Activated CD8-positive, alpha-beta T cell treated with anti-CD3 and anti-CD28 coated beads for 36 hours (primary cell): ENCODE measurements around the gene MAVS. TPM values are rescaled to one million over a fixed set of nuclear protein-coding genes. Genes with fewer than 3 reads are reported as not detected.
"Not testable (repeated sequence)": the region's sequence is repeated elsewhere in the genome, so short reads cannot be mapped to it uniquely, and the experiment has no call there.

Experiments
- ATAC-seq: fragments of 200-7000 bp; cut with Tn5 transposase; one replicate; pipeline ENCODE4 v1.10.0; 2021; ENCODE audit warnings: mild to moderate bottlenecking, moderate library complexity
- CTCF ChIA-PET: fragments of 350-600 bp; sonication (Branson Sonifier 250); formaldehyde crosslinking; loops from one replicate; lab custom pipeline; 2021; ENCODE audit warnings: antibody characterized with exemption; lab: Charles Lee
- POLR2A ChIA-PET: fragments of 350-600 bp; sonication (Branson Sonifier 250); formaldehyde crosslinking; loops from one replicate; lab custom pipeline; 2021; ENCODE audit warnings: antibody characterized with exemption; lab: Charles Lee
- DNase-seq: peaks from one replicate; pipeline ENCODE4 v3.0.0-alpha.2; 2020
- H3K27ac Mint-ChIP-seq: one replicate; pipeline ENCODE4 v1.8.0; 2021; ENCODE audit warnings: mild to moderate bottlenecking, mixed read lengths
- H3K27me3 Mint-ChIP-seq: one replicate; pipeline ENCODE4 v1.8.0; 2021; ENCODE audit warnings: mixed read lengths
- H3K36me3 Mint-ChIP-seq: one replicate; pipeline ENCODE4 v1.8.0; 2021; ENCODE audit warnings: low read depth, mixed read lengths
- H3K4me1 Mint-ChIP-seq: one replicate; pipeline ENCODE4 v1.8.0; 2021; ENCODE audit warnings: low read depth, mixed read lengths
- H3K4me3 Mint-ChIP-seq: one replicate; pipeline ENCODE4 v1.8.0; 2021; ENCODE audit warnings: mild to moderate bottlenecking, moderate library complexity, mixed read lengths
- H3K9me3 Mint-ChIP-seq: one replicate; pipeline ENCODE4 v1.8.0; 2021; ENCODE audit warnings: mixed read lengths
- CTCF ChIP-seq: fragments of 200-600 bp; IDR thresholded peaks from one replicate; pipeline ENCODE4 v1.8.0; 2022; ENCODE audit warnings: antibody characterized with exemption, mild to moderate bottlenecking
- intact Hi-C: fragments of 100-400 bp; cut with micrococcal nuclease; formaldehyde crosslinking; loops from one replicate; pipeline ENCODE4 v1.10.0; 2022
- total RNA-seq, 2 experiments: library from RNA; stranded (reverse); gene quantifications; one replicate each; pipeline ENCODE4 v1.2.3, GENCODE V29; 2021

The MAVS gene
- total RNA-seq, 2 experiments from 2014 or later = 17.0 to 17.5 TPM

GRCh38 chr20:3902446-3902845, 55.8 kb downstream of the MAVS start:
- Mint-ChIP-seq H3K4me1 (peaks cover 68% of the 10 kb centered on the region), H3K4me3 (no peak overlapping the region), H3K9me3 (no peaks in the 10 kb centered on the region), H3K36me3 (peaks cover 17% of the 10 kb centered on the region), H3K27me3 (no peaks in the 10 kb centered on the region), H3K27ac (no peak overlapping the region)
- CTCF ChIA-PET = no interaction called here
- no peak for TF ChIP-seq CTCF
- no peak for DNase-seq
- intact Hi-C loops = no loop called here
- POLR2A ChIA-PET = interaction anchor here (0.5 kb wide), 1 partner anchor 91 kb away, joined by 3 read pairs; no protein-coding TSS in a partner anchor
- ATAC-seq = no peak

GRCh38 chr20:3904224-3904623, 57.6 kb downstream of the MAVS start:
- no peaks in the 10 kb centered on the region for H3K9me3 Mint-ChIP-seq
- peaks cover 34% of the 10 kb centered on the region for H3K36me3 Mint-ChIP-seq
- intact Hi-C loops = no loop called here
- DNase-seq (no peak), ATAC-seq (no peak)
- H3K27me3 Mint-ChIP-seq = no peaks in the 10 kb centered on the region
- no peak for TF ChIP-seq CTCF
- H3K4me1 Mint-ChIP-seq = peaks cover 73% of the 10 kb centered on the region
- peak overlapping the region; percentile 52 for H3K27ac Mint-ChIP-seq
- ChIA-PET CTCF (no interaction called here), POLR2A (interaction anchor here (0.7 to 1.1 kb wide), 3 partner anchors 14 to 162 kb away, joined by 3 read pairs; no protein-coding TSS in a partner anchor)
- H3K4me3 Mint-ChIP-seq = no peak overlapping the region

GRCh38 chr20:3904857-3905256, 58.2 kb downstream of the MAVS start:
- Mint-ChIP-seq H3K27ac (peak overlapping the region; percentile 39), H3K36me3 (peaks cover 34% of the 10 kb centered on the region), H3K4me1 (peaks cover 67% of the 10 kb centered on the region), H3K4me3 (no peak overlapping the region), H3K9me3 (no peaks in the 10 kb centered on the region), H3K27me3 (no peaks in the 10 kb centered on the region)
- intact Hi-C loops = no loop called here
- TF ChIP-seq CTCF = no peak
- DNase-seq (no peak), ATAC-seq (no peak)
- CTCF ChIA-PET = no interaction called here
- POLR2A ChIA-PET = interaction anchor here (0.7 to 1.1 kb wide), 2 partner anchors 15 to 162 kb away, joined by 3 read pairs; no protein-coding TSS in a partner anchor

GRCh38 chr20:3906744-3907721, 60.4 kb downstream of the MAVS start:
- DNase-seq (peak; percentile 66), ATAC-seq (peak; percentile 96)
- H3K27ac Mint-ChIP-seq = peak overlapping the region; percentile 82
- H3K27me3 Mint-ChIP-seq, H3K9me3 Mint-ChIP-seq, intact Hi-C loops: not testable (repeated sequence)
- H3K4me3 Mint-ChIP-seq = peak overlapping the region; percentile 43
- CTCF ChIA-PET = interaction anchor here (0.9 kb wide), 2 partner anchors 52 to 86 kb away, joined by 3 read pairs; partner anchors contain the start of gene AP5S1
- POLR2A ChIA-PET = interaction anchor here (0.7 to 1.3 kb wide), 6 partner anchors 8 to 18 kb away, joined by 3 to 4 read pairs (median 4); no protein-coding TSS in a partner anchor
- H3K36me3 Mint-ChIP-seq = peaks cover 39% of the 10 kb centered on the region
- peaks cover 59% of the 10 kb centered on the region for H3K4me1 Mint-ChIP-seq

- intact Hi-C loops = no loop called here
- Mint-ChIP-seq H3K4me3 (no peak overlapping the region), H3K36me3 (peaks cover 51% of the 10 kb centered on the region), H3K9me3 (no peaks in the 10 kb centered on the region), H3K4me1 (peaks cover 52% of the 10 kb centered on the region), H3K27ac (peak overlapping the region; percentile 63), H3K27me3 (no peaks in the 10 kb centered on the region)
- POLR2A ChIA-PET = interaction anchor here (1.2 to 2.3 kb wide), 2 partner anchors 14 to 16 kb away, joined by 4 to 8 read pairs; no protein-coding TSS in a partner anchor
- CTCF ChIA-PET = no interaction called here
- ATAC-seq = no peak
- no peak for DNase-seq
- no peak for TF ChIP-seq CTCF
These were observed 62.0 kb downstream of the MAVS start for GRCh38 chr20:3908667-3909066.
